NCI-H226 (cell line): ENCODE data around the gene PODXL.
"Not testable (repeated sequence)": the region's sequence is repeated elsewhere in the genome, so short reads cannot be mapped to it uniquely, and the experiment has no call there.

Experiments used
- DNase-seq: peaks from one replicate; pipeline ENCODE4 v3.0.0-alpha.2; 2015

PODXL gene

GRCh38 chr7:131489196-131489595, 67.2 kb downstream of the PODXL start:
- DNase-seq = no peak

DNA sequence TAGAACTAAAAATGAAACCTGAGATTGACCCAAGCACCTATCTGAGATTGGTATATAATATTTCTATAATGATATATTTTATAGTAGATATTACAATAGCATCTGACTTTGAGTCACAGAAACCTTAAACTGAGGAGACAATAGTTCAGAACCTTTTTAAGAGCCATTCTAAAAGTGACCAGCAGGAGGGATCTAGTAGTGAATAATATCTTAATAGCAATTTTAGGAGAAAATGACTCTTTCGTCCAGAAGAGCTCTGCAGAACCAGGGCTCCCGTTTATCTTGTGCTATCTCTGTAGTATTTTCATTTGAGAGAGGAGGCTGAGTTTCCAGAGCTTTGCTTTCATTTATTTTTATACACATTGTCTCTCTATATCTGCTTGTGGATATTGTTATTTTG, 68.1 kb downstream of the PODXL start:
- DNase-seq = no peak

DNA sequence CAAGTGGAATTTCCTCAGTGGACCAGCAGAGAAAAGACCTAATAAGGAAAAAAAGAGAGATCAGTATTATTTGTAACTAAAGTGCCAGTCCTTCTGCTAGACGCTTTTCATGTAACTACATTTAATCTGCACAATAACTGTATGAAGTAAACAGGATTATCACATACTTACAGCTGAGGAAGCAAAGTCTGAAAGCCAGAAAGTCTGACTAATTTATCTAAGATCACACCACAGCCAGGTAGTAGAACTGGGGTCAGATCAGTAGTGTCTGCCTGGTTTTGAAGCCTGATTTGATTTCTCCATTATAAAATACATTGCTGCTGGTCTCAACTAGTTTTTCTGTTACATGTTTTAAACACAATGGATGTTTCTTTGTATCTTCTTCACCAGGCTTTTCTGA, 69.2 kb downstream of the PODXL start:
- DNase-seq = no peak

- no peak for DNase-seq
Observed at GRCh38 chr7:131486346-131486745, 70.1 kb downstream of the PODXL start.

DNA sequence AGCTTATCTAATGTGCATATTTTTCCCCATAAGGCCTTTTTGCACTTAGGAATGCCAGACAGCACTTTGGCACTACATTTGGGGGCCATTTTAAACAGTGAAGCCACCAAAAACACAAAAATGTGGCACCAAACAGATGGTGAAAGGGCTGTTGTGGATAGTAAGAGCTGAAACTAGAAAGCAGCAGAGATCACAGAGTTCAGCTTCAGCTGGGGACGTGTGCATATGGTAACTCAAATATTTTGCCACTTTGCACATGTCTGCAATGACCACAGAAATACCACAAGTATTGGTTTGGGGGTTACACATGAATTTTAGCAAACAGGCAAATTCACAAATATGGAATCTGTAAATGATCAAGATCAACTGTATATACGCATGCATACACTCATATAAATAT, 72.8 kb downstream of the PODXL start:
- no peak for DNase-seq

DNA sequence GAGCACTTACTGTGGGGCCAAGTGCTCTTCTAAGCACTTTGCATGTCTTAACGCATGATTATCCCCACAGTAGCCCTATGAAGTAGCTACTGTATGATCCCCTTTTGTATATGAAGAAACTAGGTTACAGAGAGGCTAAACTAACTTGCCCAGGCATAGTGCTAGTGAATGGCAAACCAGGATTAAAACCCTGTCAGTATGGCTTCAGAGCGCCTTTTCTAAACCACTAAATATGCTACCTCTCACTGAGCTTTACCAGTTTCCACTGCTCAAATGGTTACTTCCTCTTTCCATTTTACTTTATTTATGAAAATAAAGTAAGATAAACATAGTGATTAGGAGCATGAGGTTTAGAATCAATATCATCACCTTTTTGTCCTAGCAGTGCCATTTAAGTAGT, 73.6 kb downstream of the PODXL start:
- no peak for DNase-seq

DNA sequence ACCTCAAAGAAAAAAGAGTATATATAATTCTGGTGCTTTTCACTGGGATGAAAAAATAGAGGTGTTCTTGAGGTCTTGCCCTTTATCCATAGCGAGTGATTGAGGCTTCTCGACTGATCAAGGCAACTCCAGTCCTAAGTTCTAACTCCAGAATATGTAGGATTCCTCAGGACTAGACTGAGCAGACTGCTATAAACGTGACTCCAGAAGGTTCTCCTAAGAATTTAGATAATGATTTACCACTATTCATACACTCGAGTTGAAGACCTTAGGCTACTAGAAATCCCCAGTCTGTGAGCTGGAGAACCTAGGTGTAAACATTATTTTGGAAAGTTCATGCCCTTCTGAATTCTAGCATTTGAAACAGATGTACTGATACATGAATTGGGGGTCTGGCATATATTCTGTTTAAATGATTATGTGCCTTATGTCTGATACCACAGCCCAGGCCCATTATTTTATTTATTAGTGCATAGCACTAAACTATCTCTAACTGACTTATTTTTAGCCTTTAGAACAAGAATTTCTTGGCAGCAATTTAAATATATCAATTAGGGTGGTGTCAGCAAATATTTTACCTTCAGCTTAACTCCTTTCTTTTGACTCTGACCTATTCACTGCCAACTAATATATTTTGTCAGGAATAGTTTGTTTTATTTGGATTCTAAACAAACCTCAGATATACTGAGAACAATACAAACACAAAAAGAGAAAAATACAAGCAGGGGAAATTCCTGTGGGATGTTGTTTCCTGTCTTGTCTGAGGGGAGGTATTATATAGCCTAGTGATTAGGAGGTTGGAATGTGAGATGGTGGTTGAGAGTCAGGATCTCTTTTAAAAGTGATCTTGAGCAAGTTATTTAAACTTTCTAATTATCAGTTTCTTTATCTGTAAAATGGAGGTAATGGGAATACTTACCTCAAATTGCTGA, 75.8 kb downstream of the PODXL start:
- DNase-seq = peak; percentile 59

DNA sequence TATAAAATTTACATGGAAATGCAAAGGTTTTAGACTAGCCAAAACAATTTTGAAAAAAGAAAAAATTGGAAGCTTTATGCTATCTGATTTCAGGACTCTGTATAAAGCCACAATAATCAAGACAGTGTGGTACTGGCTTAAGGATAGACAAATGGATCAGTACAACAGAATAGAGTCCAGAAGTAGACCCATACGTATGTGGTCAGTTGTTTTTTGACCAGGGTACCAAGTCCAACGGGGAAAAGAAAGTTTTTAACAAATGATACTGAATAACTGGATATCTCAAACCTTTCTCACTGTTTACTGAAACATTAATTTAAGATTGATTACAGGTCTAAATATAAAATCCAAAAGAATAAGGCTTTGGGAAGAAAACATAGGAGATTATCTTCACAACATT, 79.7 kb downstream of the PODXL start:
- no peak for DNase-seq

DNA sequence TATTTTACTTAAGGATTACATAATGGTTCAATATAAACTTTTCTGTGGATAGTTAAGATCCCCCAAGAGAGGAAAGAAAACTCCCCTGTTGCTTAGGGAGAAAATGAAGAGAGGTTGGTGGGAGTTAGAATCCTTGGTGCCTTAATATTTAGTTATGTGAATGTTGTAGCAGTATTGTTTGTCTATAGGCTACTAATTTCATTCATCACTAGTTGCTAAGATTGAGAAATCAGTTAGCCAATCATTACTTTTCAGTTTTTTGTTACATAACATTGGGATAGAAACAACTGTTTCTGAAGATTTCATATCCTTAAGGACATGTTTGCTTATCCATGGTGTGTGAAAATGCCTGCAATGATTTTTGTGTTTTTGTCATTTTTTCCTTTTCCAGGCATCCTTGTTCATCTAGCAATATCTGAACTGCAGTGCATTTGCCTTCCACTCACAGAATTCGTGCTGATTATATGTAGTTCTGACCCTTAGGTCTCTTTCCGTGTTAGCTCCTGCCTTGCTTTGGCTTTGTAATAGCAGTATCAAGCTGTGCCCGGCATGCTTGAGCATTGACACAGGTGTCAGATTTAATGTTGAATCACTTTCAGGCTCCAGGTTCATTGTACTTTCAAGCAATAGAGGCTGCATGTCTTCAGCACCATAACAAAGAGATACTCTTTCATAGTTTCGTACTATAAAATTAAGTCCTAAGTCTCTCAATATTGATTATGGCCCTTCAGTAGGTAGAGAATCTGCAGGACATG, 85.0 kb downstream of the PODXL start:
- no peak for DNase-seq

DNA sequence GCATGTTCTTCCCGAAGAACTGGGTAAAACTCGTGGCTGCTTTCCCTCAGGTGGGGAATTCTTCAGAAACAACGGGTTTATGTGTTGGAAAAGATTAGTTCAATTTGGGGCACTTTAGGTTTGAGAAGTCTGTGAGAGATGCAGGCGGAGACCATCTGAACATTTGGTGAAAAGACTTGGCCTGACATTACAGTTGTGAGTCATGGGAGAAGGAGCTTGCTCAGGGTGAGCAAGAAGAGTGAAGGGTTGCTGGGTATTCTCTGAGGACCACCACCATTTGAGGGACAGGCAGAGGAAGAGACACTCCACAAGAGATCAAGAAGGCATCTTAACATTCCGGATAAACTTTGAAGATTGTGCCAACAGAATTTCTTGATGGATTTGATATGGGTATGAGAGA, 88.6 kb downstream of the PODXL start:
- DNase-seq = no peak

GRCh38 chr7:131466735-131467365, 89.6 kb downstream of the PODXL start:
- DNase-seq = no peak

- DNase-seq = not testable (repeated sequence)
Observed at GRCh38 chr7:131462715-131463114, 93.7 kb downstream of the PODXL start.

GRCh38 chr7:131462059-131462458, 94.4 kb downstream of the PODXL start:
- DNase-seq = no peak

- DNase-seq = peak; percentile 41
Observed at GRCh38 chr7:131459256-131459655, 97.2 kb downstream of the PODXL start.

DNA sequence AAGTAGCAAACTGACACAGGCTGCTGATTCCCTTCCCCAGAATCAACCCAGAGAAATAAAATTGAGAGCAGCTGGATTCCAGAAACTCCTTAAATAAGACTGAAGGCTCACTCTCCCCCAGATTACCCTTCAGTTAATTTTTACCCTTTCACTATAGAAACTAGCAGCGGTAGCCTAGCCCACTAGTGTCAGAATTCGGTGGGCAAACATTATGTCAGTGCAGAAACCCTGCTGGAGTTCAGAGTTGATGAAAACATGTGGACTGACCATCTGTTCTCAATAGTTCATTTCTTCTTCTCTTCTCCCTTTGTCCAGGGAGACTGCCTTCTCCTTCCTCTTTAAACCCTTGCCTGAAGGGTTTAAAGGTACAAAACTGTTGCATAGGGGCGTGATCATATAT, 100.1 kb downstream of the PODXL start:
- no peak for DNase-seq

- no peak for DNase-seq
Observed at GRCh38 chr7:131455546-131455945, 100.9 kb downstream of the PODXL start.

- DNase-seq = no peak
Observed at GRCh38 chr7:131455001-131455400, 101.4 kb downstream of the PODXL start.

DNA sequence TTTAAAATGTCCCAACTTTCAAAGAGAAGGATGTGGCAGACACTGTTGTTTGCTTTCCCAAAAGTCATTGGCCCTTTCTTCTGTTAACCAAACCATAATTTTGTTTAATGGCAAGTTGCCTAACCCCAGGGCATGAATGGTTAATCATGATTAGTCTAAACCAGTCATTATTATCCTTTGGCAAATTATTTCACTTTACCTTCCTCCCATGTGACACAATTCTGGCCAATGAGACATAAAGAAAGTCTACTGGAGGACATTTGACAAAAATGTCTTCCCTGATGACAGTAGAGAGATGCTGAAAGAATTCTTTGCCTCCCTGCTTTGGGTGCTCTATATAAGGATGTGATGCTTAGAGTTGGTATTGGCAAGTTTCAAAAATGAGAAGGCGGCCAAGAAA, 101.9 kb downstream of the PODXL start:
- no peak for DNase-seq
